PC-9 (cell line): Measurements from ENCODE around the gene IFRD2. TPM values are rescaled to one million over a fixed set of nuclear protein-coding genes. Genes with fewer than 3 reads are reported as not detected.
A peak's percentile ranks its signal among the peaks of the same experiment; 100 is the strongest.

ENCODE experiments used
- BruUV-seq: library from RNA; stranded (reverse); fragments of 400-500 nt; replicated peaks from 2 replicates; lab custom pipeline; 2021; lab: Mats Ljungman, UMichigan
- CTCF ChIA-PET: fragments of 300-600 bp; sonication (Branson Sonifier 250); formaldehyde crosslinking; loops from one replicate; lab custom pipeline; 2022; ENCODE audit warnings: antibody characterized with exemption; lab: Charles Lee
- POLR2A ChIA-PET: fragments of 300-600 bp; sonication (Branson Sonifier 250); formaldehyde crosslinking; loops from one replicate; lab custom pipeline; 2022; ENCODE audit warnings: antibody characterized with exemption; ENCODE audit not compliant: unreplicated experiment; lab: Charles Lee
- DNase-seq, 2 experiments: peaks; one replicate each; pipeline versions ENCODE4 v3.0.0 to v3.0.0-alpha.2; 2015 to 2022; ENCODE audit warnings: mixed read lengths in 1 of 2
- H2AFZ ChIP-seq: fragments of 200-600 bp; sonication (generic); 2 replicates; pipeline ENCODE4 v1.8.1; 2017; ENCODE audit warnings: antibody characterized with exemption
- H3F3A ChIP-seq: fragments of 200-600 bp; sonication (generic); 2 replicates; pipeline ENCODE4 v1.8.1; 2017; ENCODE audit warnings: antibody characterized with exemption, mild to moderate bottlenecking, low read depth; ENCODE audit not compliant: insufficient read depth
- H3K27ac ChIP-seq: fragments of 200-600 bp; sonication (generic); 2 replicates; pipeline ENCODE4 v1.6.1; 2016; ENCODE audit warnings: mixed run types
- H3K27me3 ChIP-seq: fragments of 200-600 bp; sonication (generic); 2 replicates; pipeline ENCODE4 v1.6.1; 2016; ENCODE audit warnings: low read depth, mixed run types; ENCODE audit not compliant: insufficient read depth
- H3K36me3 ChIP-seq: fragments of 200-600 bp; sonication (generic); 2 replicates; pipeline ENCODE4 v1.6.1; 2016; ENCODE audit warnings: low read depth, mixed run types
- H3K4me1 ChIP-seq: fragments of 200-600 bp; sonication (generic); replicated peaks from 2 replicates; pipeline ENCODE4 v1.6.1; 2016; ENCODE audit warnings: mixed run types; ENCODE audit not compliant: insufficient read depth
- H3K4me2 ChIP-seq: fragments of 200-600 bp; sonication (generic); 2 replicates; pipeline ENCODE4 v1.6.1; 2017; ENCODE audit warnings: mixed run types
- H3K4me3 ChIP-seq: fragments of 200-600 bp; sonication (generic); 2 replicates; pipeline ENCODE4 v1.6.1; 2016; ENCODE audit warnings: mixed run types
- H3K79me2 ChIP-seq: fragments of 200-600 bp; sonication (generic); 2 replicates; pipeline ENCODE4 v1.6.1; 2017; ENCODE audit warnings: low read depth, mixed run types
- H3K9me2 ChIP-seq: fragments of 200-600 bp; sonication (generic); 2 replicates; pipeline ENCODE4 v1.8.1; 2017; ENCODE audit warnings: mild to moderate bottlenecking; ENCODE audit not compliant: insufficient read depth
- H3K9me3 ChIP-seq: fragments of 200-600 bp; sonication (generic); 2 replicates; pipeline ENCODE4 v1.8.1; 2016; ENCODE audit warnings: low read depth; ENCODE audit not compliant: insufficient read depth
- H4K20me1 ChIP-seq: fragments of 200-600 bp; sonication (generic); 2 replicates; pipeline ENCODE4 v1.8.1; 2017; ENCODE audit not compliant: insufficient read depth
- CTCF ChIP-seq: fragments of 200-600 bp; sonication (generic); conservative IDR thresholded peaks from 2 replicates; pipeline ENCODE4 v1.6.1; 2017; ENCODE audit warnings: mixed run types, antibody characterized with exemption, mild to moderate bottlenecking, moderate library complexity
- EZH2 ChIP-seq: fragments of 200-600 bp; sonication (generic); IDR thresholded peaks from 2 replicates; pipeline ENCODE4 v1.8.0; 2017; ENCODE audit warnings: antibody characterized with exemption, low read depth
- intact Hi-C: fragments of 100-400 bp; cut with micrococcal nuclease; formaldehyde crosslinking; loops from one replicate; pipeline ENCODE4 v1.10.0; 2022; ENCODE audit not compliant: unreplicated experiment
- total RNA-seq: library from RNA; stranded (reverse); gene quantifications from 2 replicates; pipeline ENCODE4 v1.2.3, GENCODE V29; 2021

IFRD2 gene
- total RNA-seq, 1 experiment from 2014 or later = 93.1 TPM

- no peak overlapping the region for H2AFZ ChIP-seq
- intact Hi-C loops = loop anchor here (1.0 to 5.0 kb wide), 3 partner anchors 34 to 107 kb away; partner anchors contain the start of gene SEMA3B
- ChIA-PET CTCF (no interaction called here), POLR2A (no interaction called here)
- peaks cover 25% of the 10 kb centered on the region for H3K4me1 ChIP-seq
- H3K9me3 ChIP-seq = no peaks in the 10 kb centered on the region
- TF ChIP-seq CTCF = no peak
- TF ChIP-seq EZH2 = no peak
- no peaks in the 10 kb centered on the region for H3K27me3 ChIP-seq
- H3F3A ChIP-seq = peaks cover 41% of the 10 kb centered on the region; the same call in 1 of the 2 replicates
- peaks cover 42% of the 10 kb centered on the region for H3K79me2 ChIP-seq
- BruUV-seq = no TSS peak
- DNase-seq = no peak
- H3K36me3 ChIP-seq = no peaks in the 10 kb centered on the region
- no peaks in the 10 kb centered on the region for H3K9me2 ChIP-seq
- H3K4me3 ChIP-seq = no peak overlapping the region
- H4K20me1 ChIP-seq = no peaks in the 10 kb centered on the region
- peak overlapping the region; percentile 73 for H3K4me2 ChIP-seq
- no peak overlapping the region; the same call in 1 of the 2 replicates for H3K27ac ChIP-seq
Observed at GRCh38 chr3:50334339-50335075, 42.3 kb upstream of the IFRD2 start.

DNA sequence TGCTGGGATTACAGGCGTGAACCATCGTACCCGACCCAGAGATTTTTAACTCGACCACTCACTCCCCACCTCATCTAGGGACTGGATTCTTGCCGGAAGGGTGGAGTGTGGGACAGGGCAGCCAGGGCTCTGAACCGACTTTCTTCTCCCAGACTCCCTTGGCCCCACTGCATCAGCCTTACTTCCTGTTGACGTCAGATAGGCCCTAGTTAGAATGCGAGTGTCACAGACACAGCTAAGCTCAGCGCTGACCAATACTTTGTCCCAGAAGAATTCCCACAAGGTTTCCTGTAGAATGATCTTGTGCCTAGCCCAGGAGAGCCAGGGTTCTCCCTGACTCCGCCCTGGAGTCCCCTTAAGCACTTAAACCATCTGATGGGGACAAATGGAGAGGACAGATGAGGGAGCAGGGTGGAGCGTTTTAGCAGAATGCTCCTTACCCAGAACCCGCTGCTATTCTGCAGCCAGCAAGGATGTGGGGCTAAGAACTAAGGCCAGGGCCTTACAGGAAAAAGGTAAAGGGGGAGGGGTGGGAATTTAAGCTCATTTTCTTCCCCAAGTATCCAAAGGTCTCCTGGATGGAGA, 41.6 kb upstream of the IFRD2 start:
- peaks cover 42% of the 10 kb centered on the region for H3K79me2 ChIP-seq
- H3K4me3 ChIP-seq = no peak overlapping the region
- no peak overlapping the region for H2AFZ ChIP-seq
- H3K27ac ChIP-seq = no peak overlapping the region
- TF ChIP-seq CTCF (no peak), EZH2 (no peak)
- peaks cover 24% of the 10 kb centered on the region for H3K4me1 ChIP-seq
- no peaks in the 10 kb centered on the region for H3K36me3 ChIP-seq
- no peak for DNase-seq
- H3K4me2 ChIP-seq = no peak overlapping the region
- no peaks in the 10 kb centered on the region for H3K27me3 ChIP-seq
- ChIA-PET POLR2A (interaction anchor here (0.5 to 0.6 kb wide), 2 partner anchors 11 to 27 kb away, joined by 20 to 21 read pairs; no protein-coding TSS in a partner anchor), CTCF (no interaction called here)
- BruUV-seq = no TSS peak
- H3F3A ChIP-seq = peaks cover 45% of the 10 kb centered on the region
- H3K9me3 ChIP-seq = no peaks in the 10 kb centered on the region
- intact Hi-C loops = no loop called here
- H3K9me2 ChIP-seq = no peaks in the 10 kb centered on the region
- H4K20me1 ChIP-seq = no peaks in the 10 kb centered on the region

- peaks cover 50% of the 10 kb centered on the region for H3K79me2 ChIP-seq
Observed at GRCh38 chr3:50331364-50331907, 39.2 kb upstream of the IFRD2 start.

More at GRCh38 chr3:50331364-50331907, 39.2 kb upstream of the IFRD2 start:
- Histone ChIP-seq H3F3A (peaks cover 38% of the 10 kb centered on the region), H3K27me3 (no peaks in the 10 kb centered on the region), H3K9me3 (no peaks in the 10 kb centered on the region), H3K4me2 (no peak overlapping the region), H3K27ac (no peak overlapping the region), H3K36me3 (no peaks in the 10 kb centered on the region), H3K9me2 (no peaks in the 10 kb centered on the region), H3K4me1 (peaks cover 19% of the 10 kb centered on the region), H4K20me1 (no peaks in the 10 kb centered on the region; the same call in 1 of the 2 replicates), H3K4me3 (no peak overlapping the region), H2AFZ (no peak overlapping the region)
- intact Hi-C loops = no loop called here
- ChIA-PET CTCF (no interaction called here), POLR2A (no interaction called here)
- no peak for TF ChIP-seq EZH2
- no peak for TF ChIP-seq CTCF
- no TSS peak for BruUV-seq
- no peak for DNase-seq
